Inflammatory macrophage (primary cell): ENCODE results near the gene MRAS.

Source experiments
- DNase-seq, 2 donors: peaks; one replicate each; pipeline ENCODE4 v3.0.0-alpha.2; 2020 to 2022
- total RNA-seq, 18 experiments: gene quantifications; one replicate each; lab custom pipeline; 2026; ENCODE audit warnings: mixed read lengths in 6 of 18, inconsistent platforms in 2 of 18; lab: John Stamatoyannopoulos, UW

MRAS gene
- total RNA-seq = 160 to 558 (median 305) reads per million in 18 experiments

GRCh38 chr3:138347960-138348753, at the start of gene MRAS:
TSS of gene MRAS (plus strand) at chr3:138348579. CDS start at chr3:138372884, 24,305 bp downstream.
- DNase-seq = peak; percentile 81 to 88

GRCh38 chr3:138300647-138301046, 47.7 kb upstream of the MRAS start:
- peak in 1 of 2 donors; percentile 5 for DNase-seq

GRCh38 chr3:138303474-138303873, 44.9 kb upstream of the MRAS start:
- DNase-seq = no peak

GRCh38 chr3:138307899-138308298, 40.5 kb upstream of the MRAS start:
- DNase-seq = no peak

- DNase-seq = no peak
Measured at GRCh38 chr3:138308783-138309182, 39.6 kb upstream of the MRAS start.

GRCh38 chr3:138310494-138310893, 37.9 kb upstream of the MRAS start:
- DNase-seq = no peak

- DNase-seq = no peak
Measured at GRCh38 chr3:138314751-138315150, 33.6 kb upstream of the MRAS start.

- no peak for DNase-seq
Measured at GRCh38 chr3:138317687-138318086, 30.7 kb upstream of the MRAS start.

GRCh38 chr3:138323971-138324370, 24.4 kb upstream of the MRAS start:
- no peak for DNase-seq

GRCh38 chr3:138325990-138326389, 22.4 kb upstream of the MRAS start:
- no peak for DNase-seq

- no peak for DNase-seq
Measured at GRCh38 chr3:138326866-138327595, 21.3 kb upstream of the MRAS start.

GRCh38 chr3:138327831-138328230, 20.5 kb upstream of the MRAS start:
- no peak for DNase-seq

GRCh38 chr3:138328341-138328740, 20.0 kb upstream of the MRAS start:
- peak; percentile 19 to 26 for DNase-seq

- DNase-seq = peak; percentile 28 to 37
Measured at GRCh38 chr3:138329127-138329983, 19.0 kb upstream of the MRAS start, which contains the start of gene NME9. TSS of gene NME9 (minus strand) at chr3:138329851. CDS start at chr3:138329335, 516 bp downstream.

GRCh38 chr3:138329984-138330293, 18.4 kb upstream of the MRAS start:
- no peak for DNase-seq

GRCh38 chr3:138331143-138331894, 17.1 kb upstream of the MRAS start:
- peak in 1 of 2 donors; percentile 18 for DNase-seq

GRCh38 chr3:138332472-138333073, 15.8 kb upstream of the MRAS start:
- DNase-seq = peak; percentile 46 to 62

GRCh38 chr3:138334608-138335007, 13.8 kb upstream of the MRAS start:
- DNase-seq = no peak

- no peak for DNase-seq
Measured at GRCh38 chr3:138336454-138336999, 11.9 kb upstream of the MRAS start.

- DNase-seq = no peak
Measured at GRCh38 chr3:138338244-138338643, 10.1 kb upstream of the MRAS start.

- no peak for DNase-seq
Measured at GRCh38 chr3:138338811-138339210, 9.6 kb upstream of the MRAS start.
